ENCODE measurements around the gene ASB15. TPM values are rescaled to one million over a fixed set of nuclear protein-coding genes. Genes with fewer than 3 reads are reported as not detected.

The ASB15 gene
- polyA plus RNA-seq, 2 donors: not detected

DNA sequence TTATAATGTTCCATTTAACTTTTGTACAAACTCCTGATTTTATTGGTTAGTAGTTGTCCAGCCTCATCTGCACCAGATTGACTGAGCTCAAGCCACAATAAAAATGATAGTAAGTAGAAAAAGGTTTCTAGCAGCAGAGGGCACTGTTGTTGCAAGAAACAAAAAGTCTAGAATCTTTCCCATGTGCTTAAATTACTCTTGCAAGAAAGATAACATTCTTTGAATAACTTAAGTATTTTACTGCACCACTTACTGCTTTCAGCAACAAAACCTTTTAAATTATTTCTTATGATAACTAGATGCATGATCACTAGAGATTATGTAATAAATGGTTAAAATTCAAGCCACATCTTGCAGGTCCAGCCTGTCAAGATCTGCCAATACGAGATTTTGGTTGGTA is 81.1 kb downstream of the ASB15 start:
- WGBS, 2 donors: 75 to 81% methylated on average over 1 of the region's 1 CpG
- H3K36me3 ChIP-seq (ENCODE audit: control insufficient read depth in 2 of 2, insufficient read depth in 2 of 2, low read length in 1 of 2): no peaks in the 10 kb centered on the region
- H3K9me3 ChIP-seq (ENCODE audit: control insufficient read depth in 2 of 2, insufficient read depth in 1 of 2, low read depth in 1 of 2, low read length in 1 of 2): no peaks in the 10 kb centered on the region
- no peaks in the 10 kb centered on the region for H3K27me3 ChIP-seq (ENCODE audit: control insufficient read depth in 1 of 2, insufficient read depth in 2 of 2, low read length in 2 of 2)
- no peak overlapping the region for H3K4me3 ChIP-seq (ENCODE audit: low read depth in 1 of 2, low read length in 2 of 2)
- H3K4me1 ChIP-seq (ENCODE audit: control insufficient read depth in 2 of 2, insufficient read depth in 2 of 2, low read length in 1 of 2): no peaks in the 10 kb centered on the region
- no peak overlapping the region for H3K27ac ChIP-seq (ENCODE audit: low read depth in 2 of 2, low read length in 1 of 2)

DNA sequence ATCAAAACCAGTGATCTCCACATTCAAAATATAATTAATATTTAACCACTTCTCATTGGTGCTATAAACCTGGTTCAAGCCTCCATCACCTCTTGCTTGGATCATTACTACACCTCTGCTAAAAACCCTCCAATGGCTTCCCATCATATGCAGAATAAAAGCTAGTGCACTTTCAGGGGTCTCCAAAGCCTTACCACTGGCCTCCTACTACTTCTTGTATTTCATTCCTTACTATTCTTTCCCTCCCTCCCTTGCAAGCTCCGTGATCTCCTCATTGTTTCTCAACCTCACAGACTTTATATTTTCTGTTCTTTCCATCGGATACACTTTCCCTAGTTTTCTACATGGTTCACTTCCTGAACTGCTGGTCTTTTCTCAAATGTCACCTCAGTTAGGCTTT is 85.5 kb downstream of the ASB15 start:
- no peak overlapping the region for H3K4me3 ChIP-seq (ENCODE audit: low read depth in 1 of 2, low read length in 2 of 2)
- WGBS, 2 donors: 95 to 96% methylated on average over 2 of the region's 2 CpGs
- H3K27me3 ChIP-seq (ENCODE audit: control insufficient read depth in 1 of 2, insufficient read depth in 2 of 2, low read length in 2 of 2): no peaks in the 10 kb centered on the region
- peaks cover under 1% of the 10 kb centered on the region in 2 donors for H3K36me3 ChIP-seq (ENCODE audit: control insufficient read depth in 2 of 2, insufficient read depth in 2 of 2, low read length in 1 of 2)
- H3K4me1 ChIP-seq (ENCODE audit: control insufficient read depth in 2 of 2, insufficient read depth in 2 of 2, low read length in 1 of 2): no peaks in the 10 kb centered on the region
- H3K9me3 ChIP-seq (ENCODE audit: control insufficient read depth in 2 of 2, insufficient read depth in 1 of 2, low read depth in 1 of 2, low read length in 1 of 2): no peaks in the 10 kb centered on the region
- H3K27ac ChIP-seq (ENCODE audit: low read depth in 2 of 2, low read length in 1 of 2): no peak overlapping the region

DNA sequence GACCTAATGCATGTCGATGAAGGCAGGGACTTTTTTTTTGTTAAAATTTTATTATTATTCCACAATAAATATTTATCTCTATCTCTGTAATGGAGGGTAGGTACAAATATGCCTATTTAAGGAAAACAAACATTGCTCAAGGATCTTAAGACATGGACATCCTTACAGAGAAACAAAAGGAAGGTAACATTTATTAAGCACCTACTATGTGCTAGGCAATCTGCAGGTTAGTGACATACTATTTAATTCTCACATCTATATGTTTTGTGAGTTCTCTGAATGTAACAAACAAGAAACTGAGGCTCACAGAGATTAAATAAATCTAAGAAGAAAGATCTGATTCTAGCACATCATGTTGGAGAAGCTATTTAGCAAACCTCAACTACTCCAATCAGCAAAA is 86.1 kb downstream of the ASB15 start:
- WGBS, 2 donors: 93% methylated on average over 1 of the region's 1 CpG
- Histone ChIP-seq H3K36me3 (ENCODE audit: control insufficient read depth in 2 of 2, insufficient read depth in 2 of 2, low read length in 1 of 2) (peaks cover 6% of the 10 kb centered on the region in 2 donors), H3K4me1 (ENCODE audit: control insufficient read depth in 2 of 2, insufficient read depth in 2 of 2, low read length in 1 of 2) (no peaks in the 10 kb centered on the region), H3K27ac (ENCODE audit: low read depth in 2 of 2, low read length in 1 of 2) (no peak overlapping the region), H3K9me3 (ENCODE audit: control insufficient read depth in 2 of 2, insufficient read depth in 1 of 2, low read depth in 1 of 2, low read length in 1 of 2) (no peaks in the 10 kb centered on the region), H3K27me3 (ENCODE audit: control insufficient read depth in 1 of 2, insufficient read depth in 2 of 2, low read length in 2 of 2) (no peaks in the 10 kb centered on the region), H3K4me3 (ENCODE audit: low read depth in 1 of 2, low read length in 2 of 2) (no peak overlapping the region)

Other genes with a start within 250 kb of the ASB15 start
- gene IQUB, start 67.2 kb upstream of the ASB15 start, polyA plus RNA-seq: under 1 TPM; 0.05 to 0.06 TPM
- gene NDUFA5, start 44.0 kb upstream of the ASB15 start, polyA plus RNA-seq: 10 to 100 TPM; 43.6 to 94.0 TPM
- gene LMOD2, start 54.0 kb downstream of the ASB15 start, polyA plus RNA-seq: under 1 TPM; 0.01 to 0.02 TPM
- gene WASL, start 147.2 kb downstream of the ASB15 start, polyA plus RNA-seq: 10 to 100 TPM; 13.7 to 20.7 TPM
- not detected for gene HYAL4, start 243.3 kb downstream of the ASB15 start, polyA plus RNA-seq